Neuronal stem cell (in vitro differentiated cells): ENCODE data around the gene SHISAL1.

Experiments
- DNase-seq: peaks from one replicate; pipeline ENCODE4 v3.0.0-alpha.2; 2013; ENCODE audit warnings: low spot score
- H2AFZ ChIP-seq: one replicate; pipeline ENCODE4 v1.6.1; 2013; ENCODE audit warnings: mild to moderate bottlenecking, low read length, inconsistent platforms
- H2AK5ac ChIP-seq: 2 replicates; pipeline ENCODE4 v1.6.1; 2013; ENCODE audit warnings: low read depth, mild to moderate bottlenecking, inconsistent platforms, low read length, moderate library complexity, mixed read lengths
- H2BK120ac ChIP-seq: 2 replicates; pipeline ENCODE4 v1.6.1; 2013; ENCODE audit warnings: low read depth, mild to moderate bottlenecking, inconsistent platforms, low read length, moderate library complexity, mixed read lengths
- H2BK12ac ChIP-seq: one replicate; pipeline ENCODE4 v1.6.1; 2013; ENCODE audit warnings: low read length, inconsistent platforms
- H2BK15ac ChIP-seq: 2 replicates; pipeline ENCODE4 v1.6.1; 2013; ENCODE audit warnings: mild to moderate bottlenecking, low read length, inconsistent platforms, mixed read lengths
- H2BK5ac ChIP-seq: one replicate; pipeline ENCODE4 v1.6.1; 2013; ENCODE audit warnings: inconsistent platforms, mild to moderate bottlenecking, low read length, moderate library complexity
- H3K14ac ChIP-seq: one replicate; pipeline ENCODE4 v1.6.1; 2013; ENCODE audit warnings: low read length, inconsistent platforms
- H3K18ac ChIP-seq: 2 replicates; pipeline ENCODE4 v1.6.1; 2013; ENCODE audit warnings: low read length, inconsistent platforms
- H3K23ac ChIP-seq: 2 replicates; pipeline ENCODE4 v1.6.1; 2013; ENCODE audit warnings: low read depth, mild to moderate bottlenecking, mixed read lengths, low read length, inconsistent platforms; ENCODE audit not compliant: poor library complexity
- H3K27ac ChIP-seq: replicated peaks from 3 replicates; pipeline ENCODE4 v1.5.1; 2013; ENCODE audit warnings: low read length, inconsistent platforms
- H3K27me3 ChIP-seq, 3 experiments: 2 replicates each; pipeline ENCODE4 v1.6.1; 2013; ENCODE audit warnings: low read length in 3 of 3, mild to moderate bottlenecking in 2 of 3, inconsistent platforms in 1 of 3, low read depth in 1 of 3, mixed read lengths in 1 of 3, moderate library complexity in 1 of 3; ENCODE audit not compliant: control insufficient read depth in 3 of 3, insufficient read depth in 3 of 3
- H3K36me3 ChIP-seq, 2 donors: replicated peaks in 1 of 2; 2 replicates each; pipeline ENCODE4 v1.6.1; 2013; ENCODE audit warnings: low read length in 2 of 2; ENCODE audit not compliant: control insufficient read depth in 2 of 2, insufficient read depth in 2 of 2
- H3K4ac ChIP-seq: 2 replicates; pipeline ENCODE4 v1.6.1; 2013; ENCODE audit warnings: inconsistent platforms, mild to moderate bottlenecking, low read length, moderate library complexity
- H3K4me1 ChIP-seq, 2 donors: 1 replicate in 1 of 2; 2 replicates in 1 of 2; pipeline ENCODE4 v1.6.1; 2013; ENCODE audit warnings: low read length in 2 of 2, low read depth in 1 of 2; ENCODE audit not compliant: control insufficient read depth in 2 of 2, insufficient read depth in 1 of 2
- H3K4me2 ChIP-seq: one replicate; pipeline ENCODE4 v1.6.1; 2013; ENCODE audit warnings: mild to moderate bottlenecking, low read length, inconsistent platforms; ENCODE audit not compliant: insufficient read depth, poor library complexity, severe bottlenecking
- H3K4me3 ChIP-seq, 2 donors: 2 replicates each; pipeline ENCODE4 v1.5.1; 2013; ENCODE audit warnings: low read length in 2 of 2, mild to moderate bottlenecking in 2 of 2, inconsistent platforms in 1 of 2, moderate library complexity in 1 of 2
- H3K79me1 ChIP-seq: one replicate; pipeline ENCODE4 v1.6.1; 2013; ENCODE audit warnings: low read depth, mild to moderate bottlenecking, inconsistent platforms, low read length, moderate library complexity
- H3K9ac ChIP-seq: one replicate; pipeline ENCODE4 v1.6.1; 2013; ENCODE audit warnings: mild to moderate bottlenecking, low read depth, low read length, inconsistent platforms; ENCODE audit not compliant: poor library complexity
- H3K9me3 ChIP-seq, 2 donors: replicated peaks in 1 of 2; 2 replicates each; pipeline versions ENCODE3 to v1.6.1; 2013; ENCODE audit warnings: low read length in 2 of 2, mild to moderate bottlenecking in 2 of 2, inconsistent platforms in 1 of 2, low read depth in 1 of 2, mixed read lengths in 1 of 2, moderate library complexity in 1 of 2; ENCODE audit not compliant: control insufficient read depth in 2 of 2, insufficient read depth in 1 of 2
- H4K8ac ChIP-seq: one replicate; pipeline ENCODE4 v1.6.1; 2013; ENCODE audit warnings: low read depth, mild to moderate bottlenecking, inconsistent platforms, low read length, moderate library complexity
- H4K91ac ChIP-seq: one replicate; pipeline ENCODE4 v1.6.1; 2013; ENCODE audit warnings: low read length, low read depth, mild to moderate bottlenecking, inconsistent platforms; ENCODE audit not compliant: poor library complexity
- WGBS, 2 donors: extraction: QIAGEN DNeasy Blood & Tissue Kit; methylation state at CpG; one replicate each; pipeline ENCODE4 v1.1.7; 2013; ENCODE audit warnings: missing lambda C conversion rate in 2 of 2, mixed read lengths in 1 of 2; ENCODE audit not compliant: insufficient read length in 2 of 2, insufficient replicate concordance in 1 of 2; ENCODE audit errors: extremely low coverage in 2 of 2; 5-methylcytosine and 5-hydroxymethylcytosine counted together

The SHISAL1 gene

GRCh38 chr22:44355716-44356070, 42.9 kb upstream of the SHISAL1 start:
- no peak overlapping the region for H3K14ac ChIP-seq
- H3K27ac ChIP-seq: no peak overlapping the region
- H3K4me2 ChIP-seq: no peak overlapping the region
- H4K91ac ChIP-seq: no peak overlapping the region
- no peak overlapping the region for H2AFZ ChIP-seq
- no peak for DNase-seq
- WGBS, 2 donors: no CpG with 5 or more reads among the region's 4 CpGs
- no peak overlapping the region for H3K4me3 ChIP-seq
- H2BK15ac ChIP-seq: no peak overlapping the region
- peaks cover 0 to 16% (median 0%) of the 10 kb centered on the region in 3 experiments for H3K27me3 ChIP-seq
- peak overlapping the region; percentile 84 for H3K18ac ChIP-seq
- no peak overlapping the region for H2BK12ac ChIP-seq
- no peak overlapping the region for H3K4ac ChIP-seq
- peaks cover 18 to 31% of the 10 kb centered on the region in 2 donors for H3K4me1 ChIP-seq
- H3K23ac ChIP-seq: no peak overlapping the region
- no peaks in the 10 kb centered on the region for H3K36me3 ChIP-seq
- H3K79me1 ChIP-seq: no peaks in the 10 kb centered on the region
- H3K9me3 ChIP-seq: no peaks in the 10 kb centered on the region
- no peak overlapping the region for H2BK120ac ChIP-seq
- H4K8ac ChIP-seq: no peak overlapping the region
- no peak overlapping the region for H2BK5ac ChIP-seq
- H2AK5ac ChIP-seq: no peak overlapping the region
- H3K9ac ChIP-seq: no peak overlapping the region

- no peak for DNase-seq
- Histone ChIP-seq H3K4me2 (no peak overlapping the region), H3K79me1 (no peaks in the 10 kb centered on the region), H3K4me1 (peaks cover 25 to 34% of the 10 kb centered on the region in 2 donors), H3K14ac (no peak overlapping the region), H3K4me3 (no peak overlapping the region), H2BK12ac (no peak overlapping the region), H3K4ac (no peak overlapping the region), H4K91ac (no peak overlapping the region), H2BK15ac (peak overlapping the region; percentile 32), H2BK120ac (no peak overlapping the region), H2AFZ (no peak overlapping the region), H3K9ac (no peak overlapping the region), H3K27ac (no peak overlapping the region), H4K8ac (no peak overlapping the region), H3K23ac (no peak overlapping the region), H3K18ac (peak overlapping the region; percentile 42), H2AK5ac (peak overlapping the region; percentile 29), H3K36me3 (no peaks in the 10 kb centered on the region), H3K27me3 (peaks cover 0 to 17% (median 0%) of the 10 kb centered on the region in 3 experiments), H2BK5ac (no peak overlapping the region), H3K9me3 (no peaks in the 10 kb centered on the region)
- no CpG with 5 or more reads among the region's 7 CpGs for WGBS, 2 donors
Measured at GRCh38 chr22:44354288-44354687, 41.5 kb upstream of the SHISAL1 start.

GRCh38 chr22:44353041-44353440, 40.3 kb upstream of the SHISAL1 start:
- WGBS, 2 donors: no CpG with 5 or more reads among the region's 13 CpGs
- Histone ChIP-seq H3K23ac (no peak overlapping the region), H3K79me1 (no peaks in the 10 kb centered on the region), H3K9me3 (no peaks in the 10 kb centered on the region), H4K91ac (no peak overlapping the region), H3K36me3 (no peaks in the 10 kb centered on the region), H3K4me1 (peaks cover 25 to 31% of the 10 kb centered on the region in 2 donors), H2BK5ac (peak overlapping the region; percentile 6), H2AFZ (peak overlapping the region; percentile 46), H2BK15ac (peak overlapping the region; percentile 12), H3K27ac (no peak overlapping the region), H3K9ac (no peak overlapping the region), H3K14ac (no peak overlapping the region), H3K27me3 (peaks cover 0 to 10% (median 0%) of the 10 kb centered on the region in 3 experiments), H2BK12ac (no peak overlapping the region), H3K4me3 (no peak overlapping the region), H2BK120ac (peak overlapping the region; percentile 5), H2AK5ac (peak overlapping the region; percentile 36), H4K8ac (no peak overlapping the region), H3K4ac (no peak overlapping the region), H3K4me2 (no peak overlapping the region), H3K18ac (peak overlapping the region; percentile 19)
- no peak for DNase-seq

GRCh38 chr22:44352378-44353035, 39.8 kb upstream of the SHISAL1 start:
- no peaks in the 10 kb centered on the region for H3K36me3 ChIP-seq
- peak overlapping the region; percentile 22 for H3K9ac ChIP-seq
- peak overlapping the region; percentile 43 for H2BK12ac ChIP-seq
- H2AFZ ChIP-seq: peak overlapping the region; percentile 46
- no peak overlapping the region for H3K14ac ChIP-seq
- no peaks in the 10 kb centered on the region for H3K79me1 ChIP-seq
- no peak overlapping the region for H3K4ac ChIP-seq
- DNase-seq: no peak
- H2AK5ac ChIP-seq: peak overlapping the region; percentile 85
- H4K91ac ChIP-seq: peak overlapping the region; percentile 67
- H2BK15ac ChIP-seq: peak overlapping the region; percentile 12
- peak overlapping the region; percentile 40 for H3K18ac ChIP-seq
- peaks cover 0 to 10% (median 0%) of the 10 kb centered on the region in 3 experiments for H3K27me3 ChIP-seq
- peaks cover 23 to 26% of the 10 kb centered on the region in 2 donors for H3K4me1 ChIP-seq
- no peak overlapping the region for H2BK120ac ChIP-seq
- no peak overlapping the region for H3K4me2 ChIP-seq
- no peaks in the 10 kb centered on the region for H3K9me3 ChIP-seq
- WGBS, 2 donors: no CpG with 5 or more reads among the region's 10 CpGs
- no peak overlapping the region for H4K8ac ChIP-seq
- no peak overlapping the region for H2BK5ac ChIP-seq
- no peak overlapping the region for H3K27ac ChIP-seq
- H3K4me3 ChIP-seq: no peak overlapping the region
- no peak overlapping the region for H3K23ac ChIP-seq
